Measurements from ENCODE around the gene CRYGC. TPM values are rescaled to one million over a fixed set of nuclear protein-coding genes. Genes with fewer than 3 reads are reported as not detected.

CRYGC gene
- total and polyA plus RNA-seq, 2 of the 8 experiments (the other 6 are each of a cell fraction or from before 2014, with no cell fraction given) = not detected

GRCh38 chr2:208147008-208147407 is 17.4 kb upstream of the CRYGC start (continued):
- no peak for TF ChIP-seq PHF8 (conservative IDR thresholded peaks at IDR 0.05; ENCODE audit: low read depth, low read length)
- no peak for TF ChIP-seq KDM4A (IDR thresholded peaks at IDR 0.05; ENCODE audit: low read depth, low read length, severe bottlenecking)
- TF ChIP-seq EP300 (IDR thresholded peaks at IDR 0.05; ENCODE audit: borderline replicate concordance in 1 of 2, low read depth in 2 of 2, low read length in 2 of 2) = no peak
- TF ChIP-seq NRF1 (IDR thresholded peaks at IDR 0.05; ENCODE audit: low read depth, low read length) = no peak

Measured in H1 (cell line).